ENCODE measurements around the gene BTLA.
"Not testable (repeated sequence)": the region's sequence is repeated elsewhere in the genome, so short reads cannot be mapped to it uniquely, and the experiment has no call there.

The BTLA gene

DNA sequence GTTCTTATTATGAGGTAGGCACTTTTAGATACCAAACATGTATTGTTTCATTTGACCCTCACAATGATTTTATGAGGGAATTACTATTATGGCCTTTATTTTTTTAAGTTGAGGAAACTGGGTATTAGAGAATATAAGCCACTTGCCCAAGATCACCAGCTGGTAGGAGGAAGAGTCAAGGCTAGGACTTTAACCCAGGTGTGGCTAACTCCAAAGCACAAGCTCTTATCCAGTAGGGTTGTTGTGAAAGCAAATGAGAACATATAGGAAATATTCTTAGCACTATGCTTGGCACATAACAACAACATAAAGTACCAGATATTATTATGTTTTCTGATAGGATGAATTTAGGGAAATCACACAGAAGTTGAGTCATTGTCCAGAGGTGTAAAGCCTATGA is 7.9 kb downstream of the BTLA start:
- DNase-seq (ENCODE audit: low read depth), result no peak

DNA sequence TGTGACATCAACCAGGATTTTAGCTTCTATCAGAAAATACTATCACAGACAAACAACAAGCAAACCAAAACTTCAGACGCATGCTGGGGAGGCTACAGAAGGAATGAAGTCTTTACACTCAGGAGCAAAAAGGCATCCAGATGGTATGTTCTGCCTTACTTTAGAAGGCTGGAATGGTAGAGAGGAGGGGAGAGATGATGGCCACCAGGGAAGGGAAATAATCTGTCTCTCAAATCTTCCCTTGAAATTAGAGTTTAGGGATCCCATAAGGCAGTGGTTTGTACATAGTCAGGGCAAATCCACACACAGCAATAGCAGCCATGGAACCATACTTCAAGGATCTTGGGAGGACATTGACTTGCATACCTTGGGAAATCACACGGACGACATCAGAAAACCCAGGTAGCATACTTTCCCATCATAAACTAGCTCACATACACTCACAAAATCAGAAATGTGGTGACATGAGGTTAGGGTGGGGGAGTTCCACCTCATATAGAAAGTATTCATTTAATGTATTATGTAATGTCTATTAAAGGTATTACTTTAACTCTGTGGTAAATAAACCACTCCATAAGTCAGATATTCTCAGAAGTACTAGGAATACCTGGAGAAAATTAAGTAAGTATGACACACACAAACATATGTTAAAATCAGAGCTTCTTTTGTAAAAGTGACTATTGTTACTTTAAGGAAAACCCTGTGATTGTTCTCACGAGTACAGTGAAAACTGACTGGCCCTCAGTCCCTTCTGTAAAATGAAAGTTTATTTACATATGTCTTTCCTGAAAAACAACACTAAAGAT is 9.4 kb downstream of the BTLA start:
- DNase-seq (ENCODE audit: low read depth), result no peak

DNA sequence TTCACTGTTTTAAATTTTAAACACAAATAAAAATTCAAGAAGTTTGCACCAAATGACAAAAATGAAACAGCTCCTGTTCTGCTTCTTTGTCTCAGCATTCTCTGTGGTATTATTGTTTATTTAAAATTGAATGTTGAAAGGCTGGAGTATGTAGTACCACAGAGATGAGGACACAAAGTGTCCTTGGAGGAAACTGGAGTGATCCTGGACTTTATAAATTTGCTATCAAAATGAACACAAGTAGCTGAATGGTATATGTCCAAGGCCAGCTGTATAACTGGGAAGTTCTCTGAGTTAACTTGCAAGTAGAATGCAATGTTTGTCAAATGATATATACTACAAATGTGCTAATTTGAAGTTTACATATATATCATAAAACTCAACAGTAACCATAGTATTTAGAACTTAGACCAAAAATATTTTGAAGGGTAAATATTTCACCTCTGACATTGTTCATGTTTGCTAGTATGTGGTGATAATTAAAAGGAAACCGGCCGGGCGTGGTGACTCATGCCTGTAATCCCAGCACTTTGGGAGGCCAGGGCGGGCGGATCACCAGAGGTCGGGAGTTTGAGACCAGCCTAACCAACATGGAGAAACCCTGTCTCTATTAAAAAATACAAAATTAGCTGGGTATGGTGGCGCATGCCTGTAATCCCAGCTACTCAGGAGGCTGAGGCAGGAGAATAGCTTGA is 12.3 kb downstream of the BTLA start:
- no peak for DNase-seq (ENCODE audit: low read depth)

DNA sequence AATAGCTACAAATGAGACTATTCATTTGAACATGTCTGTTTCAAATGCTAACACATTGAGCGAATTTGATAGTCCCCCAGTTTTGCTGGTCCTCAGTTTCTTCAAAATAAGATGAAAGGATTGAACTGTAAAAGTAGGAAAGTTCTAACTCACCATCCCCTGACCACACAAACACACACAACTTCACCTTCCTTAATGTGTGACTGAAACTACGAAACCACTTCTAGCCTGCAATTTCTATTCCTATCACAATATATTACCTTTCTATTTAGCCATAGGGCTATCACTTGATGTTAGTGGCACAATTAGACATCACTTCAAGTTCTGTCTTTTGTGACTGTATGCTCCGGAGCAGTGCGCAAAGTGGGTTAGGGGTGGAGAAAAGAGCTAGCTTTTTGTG is 14.9 kb downstream of the BTLA start:
- DNase-seq (ENCODE audit: low read depth), result no peak

DNA sequence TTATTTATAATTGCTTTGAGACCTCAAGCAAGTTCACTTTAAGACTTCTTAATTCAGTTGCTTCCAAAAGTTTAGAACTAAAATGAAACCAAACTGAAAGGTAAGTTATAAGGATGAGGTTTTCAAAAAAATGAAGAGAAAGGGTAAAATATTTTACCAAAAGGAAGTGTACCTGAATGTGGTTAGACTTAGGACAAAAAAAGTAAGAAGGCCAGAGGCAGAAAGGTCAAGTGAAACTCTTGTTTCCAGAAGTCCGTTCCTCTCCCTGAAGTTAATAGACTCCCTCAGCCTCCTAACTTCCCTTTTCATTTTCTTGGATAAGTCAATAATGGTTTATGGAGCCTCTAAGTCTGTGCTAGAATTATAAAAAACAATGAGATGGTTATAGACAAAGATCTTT is 16.6 kb downstream of the BTLA start:
- DNase-seq (ENCODE audit: low read depth), result no peak

DNA sequence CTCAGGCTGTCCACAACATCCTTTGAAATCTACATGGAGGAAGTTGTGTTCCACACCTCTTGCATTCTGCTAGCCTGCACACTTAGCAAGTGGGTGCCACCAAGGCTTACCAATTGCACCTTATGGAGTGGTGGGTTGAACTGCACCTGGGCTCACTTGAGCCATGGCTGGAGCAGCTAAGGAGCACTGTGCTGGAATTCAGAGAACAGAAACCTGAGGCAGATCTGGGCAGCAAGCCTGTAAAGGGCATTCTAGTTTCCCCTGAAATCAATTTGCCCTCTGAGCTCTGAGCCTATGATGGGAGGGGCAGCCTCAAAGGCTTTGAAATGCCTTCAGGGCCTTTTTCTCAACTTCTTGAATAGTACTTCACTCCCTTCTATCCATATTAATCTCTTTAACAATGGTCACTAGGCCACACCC is 18.0 kb downstream of the BTLA start:
- DNase-seq (ENCODE audit: low read depth), result no peak

DNA sequence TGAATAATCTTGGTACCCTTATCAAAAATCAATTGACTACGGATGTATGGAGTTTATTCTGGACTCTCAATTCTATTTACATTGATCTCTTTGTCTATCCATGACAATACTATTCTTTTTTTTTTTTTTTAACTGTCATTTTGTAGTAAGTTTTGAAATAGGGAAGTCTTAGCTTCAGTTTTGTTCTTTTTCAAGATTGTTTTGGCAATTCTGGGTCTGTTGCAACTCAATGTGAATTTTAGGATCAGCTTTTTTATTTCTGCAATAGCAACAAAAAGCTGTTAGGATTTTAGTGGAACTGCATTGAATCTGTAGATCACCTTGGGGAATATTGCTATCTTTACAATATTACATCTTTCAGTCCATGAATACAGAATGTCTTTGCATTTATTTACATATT is 21.4 kb downstream of the BTLA start:
- DNase-seq (ENCODE audit: low read depth), result no peak

DNA sequence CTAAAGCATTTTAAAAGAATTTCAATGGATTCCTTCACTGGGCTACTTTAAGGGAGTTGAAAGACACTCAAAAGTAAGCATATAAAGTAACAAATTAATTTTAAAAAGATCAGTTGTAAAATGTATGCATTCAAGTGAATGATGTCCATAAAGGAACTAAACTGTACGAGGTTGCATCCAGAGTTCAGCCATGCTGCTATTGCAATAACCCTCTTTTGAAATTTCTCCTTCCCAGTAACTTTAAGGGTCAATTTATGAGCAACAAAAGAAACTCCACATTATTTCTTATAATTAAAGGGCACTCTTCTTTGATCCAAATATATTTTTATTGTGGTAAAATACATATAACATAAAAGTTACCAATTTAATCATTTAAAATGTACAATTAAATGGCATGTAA is 22.9 kb downstream of the BTLA start:
- DNase-seq (ENCODE audit: low read depth), result no peak

DNA sequence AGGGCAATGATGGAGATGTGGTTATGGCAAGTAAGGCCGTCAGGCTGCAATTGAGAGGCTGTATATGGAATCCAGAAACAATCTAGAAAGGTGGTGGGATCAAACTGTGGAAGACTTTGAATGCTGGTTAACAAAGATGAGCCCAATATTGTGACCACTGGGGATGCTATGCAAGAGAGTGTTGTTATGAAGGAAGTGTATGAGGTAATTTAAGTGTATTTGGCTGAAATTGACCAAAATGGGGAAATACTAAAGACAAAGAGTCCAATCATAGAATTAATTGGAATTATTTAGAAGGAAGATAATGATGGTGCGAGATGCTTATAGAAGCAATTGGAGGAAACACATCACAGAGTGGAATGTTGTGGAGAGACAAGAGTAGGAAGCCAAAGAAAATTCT is 24.5 kb downstream of the BTLA start:
- no peak for DNase-seq (ENCODE audit: low read depth)

DNA sequence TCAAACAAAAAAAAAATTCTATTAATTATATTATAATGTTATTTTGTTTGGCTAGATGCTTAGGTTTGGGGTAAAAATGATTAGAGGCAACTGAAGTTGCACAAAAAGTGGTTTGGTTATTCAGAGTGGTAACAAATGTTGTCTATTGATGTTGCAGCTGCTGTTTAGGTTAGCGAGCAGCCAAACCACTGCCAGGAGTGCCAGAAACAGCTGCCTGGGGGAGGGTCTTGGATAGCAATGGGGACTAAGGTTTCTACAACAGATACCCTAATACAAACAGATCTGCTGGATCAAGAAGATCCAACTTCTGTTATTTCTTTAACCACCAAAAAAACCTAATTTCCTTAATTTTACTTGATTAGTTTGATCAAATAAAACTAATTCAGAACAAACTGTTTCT is 26.6 kb downstream of the BTLA start:
- no peak for DNase-seq (ENCODE audit: low read depth)

DNA sequence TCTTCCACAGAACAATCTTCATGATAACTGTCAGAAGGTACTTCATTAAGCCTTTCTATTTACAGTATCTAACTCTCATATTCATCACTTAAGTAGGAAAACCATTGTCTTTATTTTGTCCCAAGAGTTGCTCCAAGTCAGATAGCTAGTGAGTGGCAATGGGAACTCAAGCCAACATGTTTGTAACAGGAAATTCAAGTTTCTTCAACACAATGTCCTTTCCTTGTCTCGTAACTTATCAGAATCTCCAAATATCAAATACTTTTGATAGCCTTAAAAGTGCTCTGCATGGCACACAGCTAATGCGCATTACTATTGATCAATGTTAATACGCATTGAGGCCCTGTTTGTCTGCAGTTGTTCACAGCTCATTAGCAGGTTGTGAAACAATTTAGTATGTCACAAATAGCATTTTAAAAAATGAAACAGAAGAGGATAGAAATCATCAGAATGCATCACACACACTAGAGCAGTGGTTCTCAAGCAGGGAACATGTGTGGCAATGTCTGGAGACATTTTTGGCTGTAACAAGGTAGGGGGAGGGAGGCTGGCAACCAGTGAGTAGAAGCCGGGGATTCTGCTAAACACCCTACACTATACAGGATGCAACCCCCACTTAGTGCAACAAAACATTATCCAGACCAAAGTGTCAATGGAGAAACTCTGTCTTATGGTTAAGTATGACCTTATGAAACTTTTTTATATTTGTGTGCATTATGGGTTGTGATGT is 27.5 kb downstream of the BTLA start:
- no peak for DNase-seq (ENCODE audit: low read depth)

DNA sequence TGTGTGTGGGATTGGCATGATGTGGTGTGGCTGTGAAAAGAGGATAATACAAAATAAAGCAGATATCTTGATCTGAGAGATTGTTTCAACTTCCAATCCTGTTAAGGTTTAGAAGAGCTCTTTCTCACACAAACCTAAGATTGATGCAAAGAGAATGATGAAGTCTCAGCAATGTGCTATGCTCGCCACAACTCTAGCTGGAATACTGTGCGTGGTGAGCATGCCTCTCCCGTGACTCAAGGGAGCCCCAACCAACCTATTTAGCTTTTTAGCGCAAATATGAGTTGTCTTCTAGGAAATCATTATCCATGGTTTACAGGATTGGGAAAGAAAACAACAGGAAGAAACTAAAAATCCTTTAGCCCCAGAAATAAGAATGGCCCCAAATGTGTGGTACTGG is 28.5 kb downstream of the BTLA start:
- DNase-seq (ENCODE audit: low read depth), result no peak

DNA sequence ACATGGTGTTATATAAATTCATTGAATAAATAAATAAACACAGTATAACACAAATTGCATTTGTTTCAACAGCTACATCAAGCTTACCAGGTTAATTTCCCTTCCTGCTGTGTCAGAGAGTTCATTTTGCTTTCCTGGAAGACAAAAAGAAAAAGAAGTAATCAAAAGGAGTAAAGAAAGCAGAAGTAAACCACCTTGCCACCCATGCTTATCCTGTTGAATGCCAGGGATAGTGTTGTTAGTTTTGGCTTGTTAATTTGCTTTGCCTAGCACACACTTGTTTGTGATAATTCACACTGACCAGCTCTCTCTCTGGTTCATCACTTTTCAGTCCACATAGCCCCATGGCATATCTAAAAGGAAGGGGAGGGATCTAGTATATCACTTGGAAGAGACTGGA is 29.6 kb downstream of the BTLA start:
- no peak for DNase-seq (ENCODE audit: low read depth)

DNA sequence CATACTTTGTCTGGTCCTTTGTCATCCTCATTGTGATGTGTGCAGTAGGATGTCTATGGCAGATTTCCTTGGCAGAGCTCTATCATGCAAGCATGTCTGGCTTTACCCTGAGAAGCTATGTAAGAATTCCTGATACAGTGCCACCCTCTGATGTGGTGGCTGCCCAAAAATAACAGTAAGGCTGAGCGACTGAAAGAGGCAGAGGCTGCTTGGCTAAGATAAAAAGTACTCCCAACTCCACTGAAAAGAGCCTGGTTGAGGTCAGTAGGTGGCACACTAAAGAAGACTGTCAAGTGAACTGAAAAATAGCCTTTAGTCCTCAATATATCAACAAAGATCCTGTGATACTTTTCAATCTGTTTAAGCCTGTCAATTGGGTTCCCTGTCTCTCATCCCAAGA is 31.7 kb downstream of the BTLA start:
- no peak for DNase-seq (ENCODE audit: low read depth)

DNA sequence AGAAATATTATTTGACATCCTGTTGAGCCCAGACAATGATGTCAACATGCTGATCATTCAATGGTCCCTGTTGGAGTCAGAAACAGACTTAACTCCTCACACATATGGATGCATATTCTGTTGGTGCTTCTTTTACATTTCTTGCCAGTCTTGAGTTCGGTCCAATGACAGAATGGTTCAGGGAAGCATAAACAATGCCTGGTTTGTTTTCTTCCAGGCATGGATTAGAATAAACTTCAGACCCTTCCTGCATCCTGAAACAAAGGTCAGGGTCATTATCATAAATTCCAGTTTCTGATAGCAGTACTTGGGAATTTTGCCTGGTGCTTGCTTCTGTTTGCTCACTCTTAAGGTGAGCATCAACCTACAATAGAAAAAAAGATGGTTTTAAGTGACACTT is 33.3 kb downstream of the BTLA start:
- no peak for DNase-seq (ENCODE audit: low read depth)

DNA sequence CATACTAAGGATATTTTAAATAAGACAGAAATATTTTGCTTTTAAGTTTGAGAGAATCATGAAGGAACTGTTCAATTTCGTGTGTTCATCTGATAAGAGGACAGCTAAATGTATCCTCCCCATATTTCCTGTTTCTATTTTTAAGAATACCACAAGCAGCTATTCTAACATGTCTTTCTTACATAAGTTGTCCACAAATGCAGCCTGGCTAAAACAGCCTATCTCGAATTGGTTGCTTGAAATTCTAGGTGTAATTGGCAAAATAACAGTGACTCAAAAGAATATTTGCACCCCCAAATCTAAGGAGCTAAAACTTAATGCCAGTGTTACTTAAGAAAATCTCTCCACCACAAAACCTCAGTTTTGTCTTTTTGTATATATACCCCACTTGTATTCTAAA is 35.0 kb downstream of the BTLA start:
- no peak for DNase-seq (ENCODE audit: low read depth)

DNA sequence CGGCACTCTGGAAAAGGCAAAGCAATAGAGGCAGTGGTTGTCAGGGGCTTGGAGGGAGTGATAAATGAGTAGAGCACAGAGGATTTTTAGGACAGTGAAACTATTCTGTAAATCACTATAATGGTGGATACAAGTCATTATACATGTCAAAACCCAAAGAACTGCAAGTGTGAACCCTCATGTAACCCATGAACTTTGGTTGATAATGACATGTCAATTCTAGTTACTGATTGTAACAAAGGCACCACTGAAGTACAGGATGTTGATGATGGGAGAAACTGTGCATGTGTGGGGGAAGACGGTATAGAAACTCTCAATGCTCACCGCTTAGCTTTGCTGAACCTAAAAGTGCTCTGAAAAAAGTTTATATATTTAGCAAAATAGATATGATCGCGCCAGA is 36.0 kb downstream of the BTLA start:
- no peak for DNase-seq (ENCODE audit: low read depth)

DNA sequence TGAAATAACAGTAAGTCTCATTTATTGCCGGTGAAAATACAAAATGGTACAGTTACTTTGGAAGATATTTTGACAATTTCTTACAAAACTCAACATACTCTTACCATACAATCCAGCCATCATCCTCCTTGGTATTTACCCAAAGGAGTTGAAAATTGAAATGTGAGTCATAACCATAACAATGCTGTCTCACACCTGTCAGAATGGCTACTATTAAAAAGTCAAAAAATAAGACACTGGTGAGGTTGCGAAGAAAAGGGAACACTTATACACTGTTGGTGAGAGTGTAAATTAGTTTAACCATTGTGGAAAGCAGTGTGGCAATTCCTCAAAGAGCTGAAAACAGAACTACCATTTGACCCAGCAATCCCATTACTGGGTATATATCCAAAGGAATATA is 37.5 kb downstream of the BTLA start:
- not testable (repeated sequence) for DNase-seq (ENCODE audit: low read depth)

DNA sequence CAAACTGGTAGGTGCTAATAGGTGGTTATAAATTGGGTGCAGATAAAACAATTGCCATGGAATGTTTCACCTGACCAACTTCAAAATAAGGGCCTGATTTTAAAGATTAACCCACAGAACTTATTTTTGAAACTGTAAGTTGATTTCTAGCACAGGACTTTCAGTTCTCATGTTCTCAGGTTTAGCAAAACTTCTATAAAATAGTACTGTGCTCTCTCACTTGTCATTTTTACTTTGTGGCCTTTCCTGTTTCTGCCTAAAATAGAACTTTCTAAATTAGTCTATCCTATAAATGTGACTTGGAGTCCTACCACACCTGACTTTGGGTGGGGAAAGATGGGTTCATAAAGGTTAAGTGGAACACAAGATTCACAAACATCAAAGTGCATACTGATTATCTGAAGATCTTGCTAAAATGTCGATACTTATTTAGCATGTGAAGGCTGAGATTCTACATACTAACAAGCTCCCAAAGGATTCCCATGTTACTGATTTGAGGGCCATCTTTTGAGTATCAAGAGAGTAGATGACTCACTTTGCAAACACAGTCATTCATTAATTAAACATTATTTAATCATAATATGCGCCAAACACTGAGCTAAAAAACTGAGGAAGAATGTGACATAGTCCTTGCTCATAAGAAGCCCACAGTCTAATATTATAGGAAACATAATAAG is 38.6 kb downstream of the BTLA start:
- no peak for DNase-seq (ENCODE audit: low read depth)

DNA sequence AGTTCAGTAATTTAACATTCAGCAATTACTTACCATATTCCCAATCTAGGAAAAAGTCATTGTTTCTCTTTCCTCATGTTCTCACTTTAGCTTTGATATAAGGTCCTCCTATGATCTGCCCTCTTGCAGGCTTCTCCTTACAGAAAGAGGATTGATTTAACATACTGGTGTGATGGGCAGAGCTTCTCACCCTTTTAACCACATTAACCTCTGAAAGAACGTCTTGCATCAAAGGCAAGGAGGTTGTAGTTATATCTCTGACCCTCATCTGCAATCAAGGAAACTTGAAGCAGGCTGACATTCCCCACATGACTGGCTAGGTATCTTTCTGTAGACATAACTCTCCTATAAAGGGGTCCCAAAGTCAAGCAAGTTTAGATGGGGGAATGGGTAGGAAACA is 39.5 kb downstream of the BTLA start:
- DNase-seq (ENCODE audit: low read depth), result no peak

DNA sequence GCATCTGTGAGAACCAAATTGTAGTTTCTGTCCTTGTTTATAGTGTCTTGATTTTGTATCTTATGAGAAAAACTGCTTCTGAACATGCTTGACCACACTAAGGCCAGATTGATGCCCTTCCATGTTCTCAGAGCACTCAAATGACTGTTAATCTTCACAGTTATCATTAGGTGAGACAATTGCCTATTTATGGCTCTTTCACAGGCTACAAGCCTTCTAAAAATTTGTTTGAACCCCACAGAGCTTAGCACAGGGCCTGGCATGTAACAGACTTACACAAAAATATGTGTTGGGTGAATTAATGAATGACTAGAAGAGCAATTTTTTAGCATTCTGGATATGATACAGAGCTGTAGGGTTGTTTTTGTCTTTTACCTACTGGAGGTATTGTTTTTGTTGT is 43.1 kb downstream of the BTLA start:
- DNase-seq (ENCODE audit: low read depth), result no peak

DNA sequence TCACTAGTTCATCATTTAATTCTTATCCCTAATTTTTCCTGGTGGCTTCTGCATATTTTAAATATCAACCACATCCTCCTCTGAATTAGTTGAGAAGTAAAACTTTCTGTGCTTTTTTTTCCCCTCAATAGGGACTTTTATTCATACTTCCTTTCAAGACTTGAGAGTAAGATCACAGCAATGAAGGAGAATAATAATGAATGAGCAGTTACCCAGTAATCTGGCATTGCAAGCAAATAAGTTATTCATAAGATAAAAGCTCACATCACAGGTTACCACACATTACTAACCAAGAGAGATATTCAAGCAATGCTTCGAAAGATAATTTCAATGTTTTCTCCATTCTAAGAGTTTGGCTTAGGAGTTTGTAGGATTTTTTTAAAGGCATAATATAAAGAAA is 50.3 kb downstream of the BTLA start:
- no peak for DNase-seq (ENCODE audit: low read depth)

DNA sequence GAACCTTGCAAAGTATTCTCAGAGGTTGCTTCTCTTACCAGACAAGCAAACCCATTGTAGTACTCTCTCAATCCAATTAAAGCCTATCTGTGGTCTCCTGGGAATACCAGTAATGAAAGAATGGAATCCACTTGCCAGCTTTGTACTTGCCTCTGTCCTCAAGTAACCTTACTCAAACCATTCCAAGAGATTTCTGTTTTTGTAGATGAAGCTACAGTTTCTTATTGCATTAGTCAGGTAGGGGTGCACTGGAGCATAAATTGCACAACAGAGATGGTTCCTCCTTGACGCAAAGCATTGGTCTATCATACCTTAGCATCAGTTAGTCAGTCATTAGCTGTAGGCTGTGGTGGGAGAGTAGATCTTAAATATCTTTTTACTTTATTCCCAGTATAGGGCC is 52.9 kb downstream of the BTLA start:
- DNase-seq (ENCODE audit: low read depth), result no peak

Measured in activated T-cell treated with anti-CD3 and anti-CD28 coated beads for 48 hours (primary cell).